Epithelial cell of alveolus of lung (primary cell): ENCODE data around the gene EFHC2. TPM values are rescaled to one million over a fixed set of nuclear protein-coding genes. Genes with fewer than 3 reads are reported as not detected.

Experiments used
- total RNA-seq: library from RNA; depleted of rRNA; stranded (reverse); fragments of >200 nt; gene quantifications from 2 replicates; pipeline ENCODE4 v1.2.1, GENCODE V29; 2015

Gene EFHC2
- total RNA-seq: 1.2 and 2.9 TPM in 2 replicates

GRCh38 chrX:44343412-44344141 is at the start of gene EFHC2:
Gene EFHC2 (minus strand): TSS chrX:44343672. CDS start chrX:44343588, 84 bp downstream.

Other genes starting within 250 kb of the EFHC2 start
- 13.4 and 18.2 TPM in 2 replicates for gene FUNDC1, start 199.2 kb upstream of the EFHC2 start, total RNA-seq